ENCODE measurements around the gene CYP27A1.

The CYP27A1 gene

DNA sequence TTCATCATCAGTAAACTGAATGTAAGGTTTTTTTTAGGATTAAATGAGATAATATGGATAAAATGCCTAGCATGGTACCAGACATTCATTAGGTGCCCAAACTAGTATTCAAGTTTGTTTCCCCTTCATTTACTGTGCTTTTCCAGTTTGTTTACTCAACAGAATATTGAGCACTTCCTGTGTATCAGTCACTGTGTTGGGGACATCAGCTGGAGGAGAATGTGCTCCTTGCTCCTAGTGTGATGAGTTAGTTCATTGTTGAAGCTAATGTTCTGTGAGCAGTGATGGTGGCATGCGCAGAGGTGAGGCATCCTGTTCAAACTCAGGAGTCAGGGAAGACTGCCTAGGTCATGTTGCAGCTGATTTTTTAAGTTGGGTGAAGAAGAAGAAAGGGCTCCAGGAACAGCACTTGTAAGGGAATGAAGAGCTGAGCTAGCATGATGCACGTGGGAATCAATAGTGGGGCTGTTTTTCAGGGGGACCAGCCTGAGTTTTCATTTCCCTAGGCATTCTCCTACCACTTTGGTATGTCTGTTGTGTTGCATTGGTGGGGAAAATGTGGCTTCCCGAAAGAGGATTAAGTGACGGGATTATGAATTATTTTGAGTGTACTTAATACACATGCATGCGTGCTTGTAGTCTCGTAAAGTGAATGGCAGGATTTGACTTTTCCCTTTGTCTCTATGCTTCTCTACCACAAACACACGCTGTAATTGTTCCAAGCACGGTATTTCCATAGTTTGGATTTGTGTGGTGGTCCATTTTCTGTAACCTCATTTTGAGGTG, 47.6 kb upstream of the CYP27A1 start:
- Histone ChIP-seq H3K4me1 (ENCODE audit: insufficient read depth, low read length, severe bottlenecking) (no peaks in the 10 kb centered on the region), H2AFZ (ENCODE audit: low read length) (no peak overlapping the region), H3F3A (ENCODE audit: insufficient read depth, low read length) (no peaks in the 10 kb centered on the region), H3K4me2 (ENCODE audit: low read length) (no peak overlapping the region), H3K4me3 (ENCODE audit: low read depth, low read length, poor library complexity, severe bottlenecking) (no peak overlapping the region), H3K27me3 (ENCODE audit: insufficient read depth, low read length) (no peaks in the 10 kb centered on the region), H3K9me3 (ENCODE audit: low read length) (no peaks in the 10 kb centered on the region), H3K79me2 (ENCODE audit: insufficient read depth, low read length) (no peaks in the 10 kb centered on the region), H3K36me3 (ENCODE audit: insufficient read depth, low read length) (peaks cover 50% of the 10 kb centered on the region), H3K27ac (ENCODE audit: low read depth, low read length, poor library complexity, severe bottlenecking) (no peak overlapping the region), H3K9me2 (ENCODE audit: low read depth, low read length) (no peaks in the 10 kb centered on the region), H3K9ac (ENCODE audit: low read length) (no peak overlapping the region), H4K20me1 (ENCODE audit: insufficient read depth, low read length) (no peaks in the 10 kb centered on the region)
- TF ChIP-seq EZH2 (IDR thresholded peaks at IDR 0.05; ENCODE audit: borderline replicate concordance, low read length) = no peak
- TF ChIP-seq, protein P1, sequence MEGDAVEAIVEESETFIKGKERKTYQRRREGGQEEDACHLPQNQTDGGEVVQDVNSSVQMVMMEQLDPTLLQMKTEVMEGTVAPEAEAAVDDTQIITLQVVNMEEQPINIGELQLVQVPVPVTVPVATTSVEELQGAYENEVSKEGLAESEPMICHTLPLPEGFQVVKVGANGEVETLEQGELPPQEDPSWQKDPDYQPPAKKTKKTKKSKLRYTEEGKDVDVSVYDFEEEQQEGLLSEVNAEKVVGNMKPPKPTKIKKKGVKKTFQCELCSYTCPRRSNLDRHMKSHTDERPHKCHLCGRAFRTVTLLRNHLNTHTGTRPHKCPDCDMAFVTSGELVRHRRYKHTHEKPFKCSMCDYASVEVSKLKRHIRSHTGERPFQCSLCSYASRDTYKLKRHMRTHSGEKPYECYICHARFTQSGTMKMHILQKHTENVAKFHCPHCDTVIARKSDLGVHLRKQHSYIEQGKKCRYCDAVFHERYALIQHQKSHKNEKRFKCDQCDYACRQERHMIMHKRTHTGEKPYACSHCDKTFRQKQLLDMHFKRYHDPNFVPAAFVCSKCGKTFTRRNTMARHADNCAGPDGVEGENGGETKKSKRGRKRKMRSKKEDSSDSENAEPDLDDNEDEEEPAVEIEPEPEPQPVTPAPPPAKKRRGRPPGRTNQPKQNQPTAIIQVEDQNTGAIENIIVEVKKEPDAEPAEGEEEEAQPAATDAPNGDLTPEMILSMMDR (IDR thresholded peaks at IDR 0.05; ENCODE audit: low read length) = no peak

GRCh38 chr2:218736531-218736930, 45.4 kb upstream of the CYP27A1 start:
- no peaks in the 10 kb centered on the region for H3K9me3 ChIP-seq (ENCODE audit: low read length)
- no peaks in the 10 kb centered on the region for H4K20me1 ChIP-seq (ENCODE audit: insufficient read depth, low read length)
- no peak overlapping the region for H3K4me2 ChIP-seq (ENCODE audit: low read length)
- no peak overlapping the region for H2AFZ ChIP-seq (ENCODE audit: low read length)
- no peak for TF ChIP-seq EZH2 (IDR thresholded peaks at IDR 0.05; ENCODE audit: borderline replicate concordance, low read length)
- TF ChIP-seq, protein P1 (IDR thresholded peaks at IDR 0.05; ENCODE audit: low read length) = no peak
- no peak overlapping the region for H3K27ac ChIP-seq (ENCODE audit: low read depth, low read length, poor library complexity, severe bottlenecking)
- H3F3A ChIP-seq (ENCODE audit: insufficient read depth, low read length) = no peaks in the 10 kb centered on the region
- no peak overlapping the region for H3K4me3 ChIP-seq (ENCODE audit: low read depth, low read length, poor library complexity, severe bottlenecking)
- H3K4me1 ChIP-seq (ENCODE audit: insufficient read depth, low read length, severe bottlenecking) = no peaks in the 10 kb centered on the region
- H3K9ac ChIP-seq (ENCODE audit: low read length) = no peak overlapping the region
- peaks cover 70% of the 10 kb centered on the region for H3K36me3 ChIP-seq (ENCODE audit: insufficient read depth, low read length)
- H3K9me2 ChIP-seq (ENCODE audit: low read depth, low read length) = no peaks in the 10 kb centered on the region
- H3K79me2 ChIP-seq (ENCODE audit: insufficient read depth, low read length) = no peaks in the 10 kb centered on the region
- no peaks in the 10 kb centered on the region for H3K27me3 ChIP-seq (ENCODE audit: insufficient read depth, low read length)

GRCh38 chr2:218743068-218743467, 38.9 kb upstream of the CYP27A1 start:
- no peak overlapping the region for H3K9ac ChIP-seq (ENCODE audit: low read length)
- no peaks in the 10 kb centered on the region for H3F3A ChIP-seq (ENCODE audit: insufficient read depth, low read length)
- no peaks in the 10 kb centered on the region for H3K79me2 ChIP-seq (ENCODE audit: insufficient read depth, low read length)
- no peak for TF ChIP-seq EZH2 (IDR thresholded peaks at IDR 0.05; ENCODE audit: borderline replicate concordance, low read length)
- TF ChIP-seq, protein P1 (IDR thresholded peaks at IDR 0.05; ENCODE audit: low read length) = no peak
- H3K27me3 ChIP-seq (ENCODE audit: insufficient read depth, low read length) = no peaks in the 10 kb centered on the region
- no peaks in the 10 kb centered on the region for H3K4me1 ChIP-seq (ENCODE audit: insufficient read depth, low read length, severe bottlenecking)
- no peak overlapping the region for H3K4me3 ChIP-seq (ENCODE audit: low read depth, low read length, poor library complexity, severe bottlenecking)
- peaks cover 92% of the 10 kb centered on the region for H3K36me3 ChIP-seq (ENCODE audit: insufficient read depth, low read length)
- H3K27ac ChIP-seq (ENCODE audit: low read depth, low read length, poor library complexity, severe bottlenecking) = no peak overlapping the region
- H3K9me3 ChIP-seq (ENCODE audit: low read length) = no peaks in the 10 kb centered on the region
- no peak overlapping the region for H3K4me2 ChIP-seq (ENCODE audit: low read length)
- no peaks in the 10 kb centered on the region for H4K20me1 ChIP-seq (ENCODE audit: insufficient read depth, low read length)
- no peaks in the 10 kb centered on the region for H3K9me2 ChIP-seq (ENCODE audit: low read depth, low read length)
- no peak overlapping the region for H2AFZ ChIP-seq (ENCODE audit: low read length)
